MM.1S (cell line): Measurements from ENCODE around the gene BDNF.

Experiments used
- EZH2phosphoT487 ChIP-seq: fragments of 300-600 bp; sonication (generic); IDR thresholded peaks from 2 replicates; pipeline ENCODE4 v1.6.1; 2018; ENCODE audit warnings: antibody characterized with exemption, low read length
- TF ChIP-seq, protein P1 (sequence below): fragments of 300-600 bp; sonication (generic); IDR thresholded peaks from 2 replicates; pipeline ENCODE4 v1.5.1; 2016; ENCODE audit warnings: antibody characterized with exemption, low read length, mixed read lengths

- TF ChIP-seq, protein P1, sequence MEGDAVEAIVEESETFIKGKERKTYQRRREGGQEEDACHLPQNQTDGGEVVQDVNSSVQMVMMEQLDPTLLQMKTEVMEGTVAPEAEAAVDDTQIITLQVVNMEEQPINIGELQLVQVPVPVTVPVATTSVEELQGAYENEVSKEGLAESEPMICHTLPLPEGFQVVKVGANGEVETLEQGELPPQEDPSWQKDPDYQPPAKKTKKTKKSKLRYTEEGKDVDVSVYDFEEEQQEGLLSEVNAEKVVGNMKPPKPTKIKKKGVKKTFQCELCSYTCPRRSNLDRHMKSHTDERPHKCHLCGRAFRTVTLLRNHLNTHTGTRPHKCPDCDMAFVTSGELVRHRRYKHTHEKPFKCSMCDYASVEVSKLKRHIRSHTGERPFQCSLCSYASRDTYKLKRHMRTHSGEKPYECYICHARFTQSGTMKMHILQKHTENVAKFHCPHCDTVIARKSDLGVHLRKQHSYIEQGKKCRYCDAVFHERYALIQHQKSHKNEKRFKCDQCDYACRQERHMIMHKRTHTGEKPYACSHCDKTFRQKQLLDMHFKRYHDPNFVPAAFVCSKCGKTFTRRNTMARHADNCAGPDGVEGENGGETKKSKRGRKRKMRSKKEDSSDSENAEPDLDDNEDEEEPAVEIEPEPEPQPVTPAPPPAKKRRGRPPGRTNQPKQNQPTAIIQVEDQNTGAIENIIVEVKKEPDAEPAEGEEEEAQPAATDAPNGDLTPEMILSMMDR: no peak
- TF ChIP-seq EZH2phosphoT487: no peak
Observed at GRCh38 chr11:27619763-27620335, 80.4 kb downstream of the BDNF start.
